ENCODE data around the gene PCDHGA7.
"Not testable (repeated sequence)": the region's sequence is repeated elsewhere in the genome, so short reads cannot be mapped to it uniquely, and the experiment has no call there.

Gene PCDHGA7

DNA sequence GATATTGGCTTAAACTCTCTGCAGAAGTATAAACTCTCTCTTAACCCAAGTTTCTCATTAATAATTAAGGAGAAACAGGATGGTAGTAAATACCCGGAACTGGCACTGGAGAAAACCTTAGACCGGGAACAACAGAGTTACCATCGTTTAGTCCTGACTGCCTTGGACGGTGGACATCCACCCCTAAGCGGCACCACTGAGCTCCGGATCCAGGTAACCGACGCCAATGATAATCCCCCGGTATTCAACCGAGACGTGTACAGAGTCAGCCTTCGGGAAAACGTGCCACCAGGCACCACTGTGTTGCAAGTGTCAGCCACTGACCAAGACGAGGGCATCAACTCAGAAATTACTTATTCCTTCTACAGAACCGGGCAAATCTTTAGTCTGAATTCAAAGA, 16.1 kb downstream of the PCDHGA7 start:
- no peak for DNase-seq (ENCODE audit: low read depth, low spot score)

DNA sequence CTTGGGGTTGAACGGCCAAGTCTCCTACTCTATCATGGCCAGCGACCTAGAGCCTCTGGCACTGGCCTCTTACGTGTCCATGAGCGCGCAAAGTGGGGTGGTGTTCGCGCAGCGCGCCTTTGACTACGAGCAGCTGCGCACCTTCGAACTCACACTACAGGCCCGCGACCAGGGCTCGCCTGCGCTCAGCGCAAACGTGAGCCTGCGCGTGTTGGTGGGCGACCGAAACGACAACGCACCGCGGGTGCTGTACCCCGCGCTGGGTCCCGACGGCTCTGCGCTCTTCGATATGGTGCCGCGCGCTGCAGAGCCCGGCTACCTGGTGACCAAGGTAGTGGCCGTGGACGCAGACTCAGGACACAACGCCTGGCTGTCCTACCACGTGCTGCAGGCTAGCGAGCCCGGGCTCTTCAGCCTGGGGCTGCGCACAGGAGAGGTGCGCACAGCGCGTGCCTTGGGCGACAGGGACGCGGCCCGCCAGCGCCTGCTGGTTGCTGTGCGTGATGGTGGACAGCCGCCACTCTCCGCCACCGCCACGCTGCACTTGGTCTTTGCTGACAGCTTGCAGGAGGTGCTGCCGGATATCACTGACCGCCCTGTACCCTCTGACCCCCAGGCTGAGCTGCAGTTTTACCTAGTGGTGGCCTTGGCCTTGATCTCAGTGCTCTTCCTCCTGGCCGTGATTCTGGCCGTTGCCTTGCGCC, 17.2 kb downstream of the PCDHGA7 start:
- DNase-seq (ENCODE audit: low read depth, low spot score) = no peak

DNA sequence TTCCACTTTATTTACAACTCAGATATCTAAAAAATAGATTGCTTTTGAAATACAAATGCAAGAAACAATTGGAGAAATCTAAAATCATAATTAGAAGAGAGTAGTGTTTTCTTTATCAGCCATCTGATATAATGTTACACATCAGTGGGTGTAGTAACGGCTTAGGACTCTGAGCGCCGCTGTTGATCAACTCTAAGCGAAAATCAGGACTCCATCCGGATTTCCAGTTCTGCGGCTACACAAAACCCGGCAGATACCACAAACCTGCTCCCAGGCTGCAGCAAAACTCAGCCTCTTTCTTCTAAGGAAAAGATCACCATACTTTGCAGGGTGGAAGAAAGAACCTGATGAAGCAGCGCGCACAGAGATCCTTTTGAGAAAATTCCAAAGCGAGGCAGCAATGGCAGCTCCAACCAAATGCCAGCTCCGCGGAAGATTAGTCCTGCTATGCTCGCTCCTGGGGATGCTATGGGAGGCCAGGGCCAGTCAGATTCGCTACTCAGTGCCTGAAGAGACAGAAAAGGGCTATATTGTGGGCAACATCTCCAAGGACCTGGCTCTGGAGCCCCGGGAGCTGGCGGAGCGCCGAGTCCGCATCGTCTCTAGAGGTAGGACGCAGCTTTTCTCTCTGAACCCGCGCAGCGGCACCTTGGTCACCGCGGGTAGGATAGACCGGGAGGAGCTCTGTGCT, 20.2 kb downstream of the PCDHGA7 start, which contains the start of gene PCDHGA9:
Gene PCDHGA9, plus strand, starts transcription at position 226 of the 691 bp plus-strand sequence. Its CDS starts 175 bp downstream, at position 401.
- DNase-seq (ENCODE audit: low read depth, low spot score) = peak; percentile 18

DNA sequence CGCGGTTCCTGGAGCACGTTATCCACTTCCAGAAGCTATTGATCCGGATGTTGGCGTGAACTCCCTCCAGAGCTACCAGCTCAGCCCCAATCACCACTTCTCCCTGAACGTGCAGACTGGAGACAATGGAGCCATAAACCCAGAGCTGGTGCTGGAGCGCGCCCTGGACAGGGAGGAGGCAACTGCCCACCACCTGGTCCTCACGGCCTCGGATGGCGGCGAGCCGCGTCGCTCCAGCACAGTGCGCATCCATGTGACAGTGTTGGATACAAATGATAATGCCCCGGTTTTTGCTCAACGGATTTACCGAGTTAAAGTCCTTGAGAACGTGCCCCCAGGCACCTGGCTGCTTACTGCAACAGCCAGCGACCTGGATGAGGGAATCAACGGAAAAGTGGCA, 20.8 kb downstream of the PCDHGA7 start:
- DNase-seq (ENCODE audit: low read depth, low spot score) = no peak

DNA sequence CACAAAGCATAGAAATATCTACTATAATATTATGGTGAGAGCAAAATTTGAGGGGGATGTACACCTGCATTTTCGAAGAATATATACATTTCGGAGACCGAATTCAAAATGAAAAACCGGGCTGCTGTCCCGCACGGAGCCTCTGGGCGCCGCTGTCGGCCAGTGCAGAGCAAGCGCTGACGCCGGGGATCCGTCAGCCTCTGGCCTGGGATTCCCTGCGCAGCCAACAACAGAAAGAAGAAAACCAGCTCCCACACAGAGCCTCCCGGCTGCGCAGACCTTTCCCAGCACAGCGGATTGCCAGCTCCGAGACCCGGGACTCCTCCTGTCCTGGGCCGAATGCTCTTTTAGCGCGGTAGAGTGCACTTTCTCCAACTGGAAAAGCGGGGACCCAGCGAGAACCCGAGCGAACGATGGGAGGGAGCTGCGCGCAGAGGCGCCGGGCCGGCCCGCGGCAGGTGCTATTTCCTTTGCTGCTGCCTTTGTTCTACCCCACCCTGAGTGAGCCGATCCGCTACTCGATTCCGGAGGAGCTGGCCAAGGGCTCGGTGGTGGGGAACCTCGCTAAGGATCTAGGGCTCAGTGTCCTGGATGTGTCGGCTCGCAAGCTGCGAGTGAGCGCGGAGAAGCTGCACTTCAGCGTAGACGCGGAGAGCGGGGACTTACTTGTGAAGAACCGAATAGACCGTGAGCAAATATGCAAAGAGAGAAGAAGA, 25.4 kb downstream of the PCDHGA7 start, which contains the start of gene PCDHGB6:
Gene PCDHGB6, plus strand, starts transcription at position 232 of the 716 bp plus-strand sequence. Its CDS starts 182 bp downstream, at position 414.
- DNase-seq (ENCODE audit: low read depth, low spot score) = peak; percentile 62

DNA sequence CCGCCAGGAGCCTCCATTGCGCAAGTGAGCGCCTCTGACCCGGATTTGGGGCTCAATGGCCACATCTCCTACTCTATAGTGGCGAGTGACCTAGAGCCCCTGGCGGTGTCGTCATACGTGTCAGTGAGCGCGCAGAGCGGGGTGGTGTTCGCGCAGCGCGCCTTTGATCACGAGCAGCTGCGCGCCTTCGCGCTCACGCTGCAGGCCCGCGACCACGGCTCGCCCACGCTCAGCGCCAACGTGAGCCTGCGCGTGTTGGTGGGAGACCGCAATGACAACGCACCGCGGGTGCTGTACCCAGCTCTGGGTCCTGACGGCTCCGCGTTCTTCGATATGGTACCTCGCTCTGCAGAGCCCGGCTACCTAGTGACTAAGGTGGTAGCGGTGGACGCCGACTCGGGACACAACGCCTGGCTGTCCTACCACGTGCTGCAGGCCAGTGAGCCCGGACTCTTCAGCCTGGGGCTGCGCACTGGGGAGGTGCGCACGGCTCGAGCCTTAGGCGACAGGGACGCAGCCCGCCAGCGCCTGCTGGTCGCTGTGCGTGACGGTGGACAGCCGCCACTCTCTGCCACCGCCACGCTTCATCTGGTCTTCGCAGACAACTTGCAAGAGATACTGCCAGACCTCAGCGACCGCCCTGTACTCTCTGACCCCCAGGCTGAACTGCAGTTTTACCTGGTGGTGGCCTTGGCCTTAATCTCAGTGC, 27.2 kb downstream of the PCDHGA7 start:
- DNase-seq (ENCODE audit: low read depth, low spot score) = no peak

DNA sequence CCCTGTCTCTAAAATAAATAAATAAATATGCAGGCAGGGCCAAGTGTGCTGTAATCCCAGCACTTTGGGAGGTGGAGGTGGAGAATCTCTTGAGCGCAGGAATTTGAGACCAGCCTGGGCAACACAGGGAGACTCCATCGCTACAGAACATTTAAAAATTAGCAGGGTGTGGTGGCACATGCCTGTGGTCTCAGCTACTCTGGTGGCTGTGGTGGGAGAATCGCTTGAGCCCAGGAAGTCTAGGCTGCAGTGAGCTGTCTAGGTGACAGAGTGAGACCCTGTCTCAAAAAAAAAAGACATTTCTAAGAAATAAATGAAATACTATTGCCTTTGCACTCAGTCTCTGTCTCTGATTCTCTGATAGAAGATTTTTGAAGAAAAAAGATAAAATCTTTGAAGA, 29.0 kb downstream of the PCDHGA7 start:
- DNase-seq (ENCODE audit: low read depth, low spot score) = no peak

DNA sequence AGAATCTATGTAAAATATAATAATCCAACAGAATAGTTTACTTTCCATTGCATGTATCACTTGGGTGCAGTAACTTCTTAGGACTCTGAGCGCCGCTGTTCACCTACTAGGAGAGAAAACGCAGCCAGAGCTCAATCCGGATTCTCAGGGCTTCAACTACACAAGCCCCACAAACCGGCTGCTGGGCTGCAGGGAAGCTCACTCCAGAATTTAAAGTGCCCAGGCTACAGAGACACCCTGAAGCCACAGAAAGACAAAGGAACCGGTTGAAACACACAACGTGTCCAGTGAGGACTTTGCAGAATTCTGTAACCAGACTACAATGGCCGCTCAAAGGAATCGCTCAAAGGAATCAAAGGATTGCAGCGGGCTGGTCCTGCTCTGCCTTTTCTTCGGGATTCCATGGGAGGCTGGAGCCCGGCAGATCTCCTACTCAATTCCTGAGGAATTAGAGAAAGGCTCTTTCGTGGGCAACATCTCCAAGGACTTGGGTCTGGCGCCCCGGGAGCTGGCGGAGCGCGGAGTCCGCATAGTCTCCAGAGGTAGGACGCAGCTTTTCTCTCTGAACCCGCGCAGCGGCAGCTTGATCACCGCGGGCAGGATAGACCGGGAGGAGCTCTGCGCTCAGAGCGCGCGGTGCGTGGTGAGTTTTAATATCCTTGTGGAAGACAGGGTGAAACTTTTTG, 30.5 kb downstream of the PCDHGA7 start, which contains the start of gene PCDHGA10:
Gene PCDHGA10, plus strand, starts transcription at position 134 of the 686 bp plus-strand sequence. Its CDS starts 189 bp downstream, at position 323.
- peak; percentile 70 for DNase-seq (ENCODE audit: low read depth, low spot score)

DNA sequence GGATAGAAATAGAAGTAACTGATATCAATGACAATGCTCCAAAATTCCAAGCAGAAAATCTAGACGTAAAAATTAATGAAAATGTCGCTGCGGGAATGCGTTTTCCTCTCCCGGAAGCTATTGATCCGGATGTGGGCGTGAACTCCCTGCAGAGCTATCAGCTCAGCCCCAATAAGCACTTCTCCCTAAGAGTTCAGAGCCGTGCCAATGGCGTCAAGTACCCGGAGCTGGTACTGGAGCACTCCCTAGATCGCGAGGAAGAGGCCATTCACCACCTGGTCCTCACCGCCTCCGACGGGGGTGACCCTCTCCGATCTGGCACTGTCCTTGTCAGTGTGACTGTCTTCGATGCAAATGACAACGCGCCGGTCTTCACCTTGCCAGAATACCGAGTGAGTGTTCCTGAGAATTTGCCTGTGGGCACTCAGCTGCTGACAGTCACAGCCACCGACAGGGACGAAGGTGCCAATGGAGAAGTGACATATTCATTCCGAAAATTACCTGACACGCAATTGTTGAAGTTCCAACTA, 31.1 kb downstream of the PCDHGA7 start:
- no peak for DNase-seq (ENCODE audit: low read depth, low spot score)

DNA sequence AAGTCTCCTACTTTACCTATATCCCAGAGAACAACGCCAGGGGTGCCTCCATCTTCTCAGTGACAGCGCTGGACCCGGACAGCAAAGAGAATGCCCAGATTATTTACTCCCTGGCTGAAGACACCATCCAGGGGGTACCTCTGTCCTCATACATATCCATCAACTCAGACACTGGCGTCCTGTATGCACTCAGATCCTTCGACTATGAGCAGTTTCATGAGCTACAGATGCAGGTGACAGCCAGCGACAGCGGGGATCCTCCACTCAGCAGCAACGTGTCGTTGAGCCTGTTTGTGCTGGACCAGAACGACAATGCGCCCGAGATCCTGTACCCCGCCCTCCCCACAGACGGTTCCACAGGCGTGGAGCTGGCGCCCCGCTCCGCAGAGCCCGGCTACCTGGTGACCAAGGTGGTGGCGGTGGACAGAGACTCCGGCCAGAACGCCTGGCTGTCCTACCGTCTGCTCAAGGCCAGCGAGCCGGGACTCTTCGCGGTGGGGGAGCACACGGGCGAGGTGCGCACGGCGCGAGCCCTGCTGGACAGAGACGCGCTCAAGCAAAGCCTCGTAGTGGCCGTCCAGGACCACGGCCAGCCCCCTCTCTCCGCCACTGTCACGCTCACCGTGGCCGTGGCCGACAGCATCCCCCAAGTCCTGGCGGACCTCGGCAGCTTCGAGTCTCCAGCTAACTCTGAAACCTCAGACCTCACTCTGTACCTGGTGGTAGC, 32.2 kb downstream of the PCDHGA7 start:
- DNase-seq (ENCODE audit: low read depth, low spot score) = not testable (repeated sequence)

DNA sequence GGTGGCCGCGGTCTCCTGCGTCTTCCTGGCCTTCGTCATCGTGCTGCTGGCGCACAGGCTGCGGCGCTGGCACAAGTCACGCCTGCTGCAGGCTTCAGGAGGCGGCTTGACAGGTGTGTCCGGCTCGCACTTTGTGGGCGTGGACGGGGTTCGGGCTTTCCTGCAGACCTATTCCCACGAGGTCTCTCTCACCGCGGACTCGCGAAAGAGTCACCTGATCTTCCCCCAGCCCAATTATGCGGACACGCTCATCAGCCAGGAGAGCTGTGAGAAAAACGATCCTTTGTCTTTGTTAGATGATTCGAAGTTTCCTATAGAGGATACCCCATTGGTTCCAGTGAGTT, 32.7 kb downstream of the PCDHGA7 start:
- not testable (repeated sequence) for DNase-seq (ENCODE audit: low read depth, low spot score)

DNA sequence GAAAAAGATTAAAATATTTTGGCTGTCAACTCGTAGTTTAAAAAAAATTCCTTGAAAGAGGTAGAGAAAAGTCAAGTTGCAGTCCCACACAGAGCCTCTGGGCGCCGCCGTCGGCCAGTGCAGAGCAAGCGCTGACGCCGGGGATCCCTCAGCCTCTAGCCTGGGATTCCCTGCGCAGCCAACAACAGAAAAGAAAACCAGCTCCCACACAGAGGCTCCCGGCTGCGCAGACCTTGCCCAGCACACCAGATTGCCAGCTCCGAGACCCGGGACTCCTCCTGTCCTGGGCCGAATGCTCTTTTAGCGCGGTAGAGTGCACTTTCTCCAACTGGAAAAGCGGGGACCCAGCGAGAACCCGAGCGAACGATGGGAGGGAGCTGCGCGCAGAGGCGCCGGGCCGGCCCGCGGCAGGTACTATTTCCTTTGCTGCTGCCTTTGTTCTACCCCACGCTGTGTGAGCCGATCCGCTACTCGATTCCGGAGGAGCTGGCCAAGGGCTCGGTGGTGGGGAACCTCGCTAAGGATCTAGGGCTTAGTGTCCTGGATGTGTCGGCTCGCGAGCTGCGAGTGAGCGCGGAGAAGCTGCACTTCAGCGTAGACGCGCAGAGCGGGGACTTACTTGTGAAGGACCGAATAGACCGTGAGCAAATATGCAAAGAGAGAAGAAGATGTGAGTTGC, 35.1 kb downstream of the PCDHGA7 start, which contains the start of gene PCDHGB7:
Gene PCDHGB7, plus strand, starts transcription at position 184 of the 679 bp plus-strand sequence. Its CDS starts 183 bp downstream, at position 367.
- DNase-seq (ENCODE audit: low read depth, low spot score) = peak; percentile 91

DNA sequence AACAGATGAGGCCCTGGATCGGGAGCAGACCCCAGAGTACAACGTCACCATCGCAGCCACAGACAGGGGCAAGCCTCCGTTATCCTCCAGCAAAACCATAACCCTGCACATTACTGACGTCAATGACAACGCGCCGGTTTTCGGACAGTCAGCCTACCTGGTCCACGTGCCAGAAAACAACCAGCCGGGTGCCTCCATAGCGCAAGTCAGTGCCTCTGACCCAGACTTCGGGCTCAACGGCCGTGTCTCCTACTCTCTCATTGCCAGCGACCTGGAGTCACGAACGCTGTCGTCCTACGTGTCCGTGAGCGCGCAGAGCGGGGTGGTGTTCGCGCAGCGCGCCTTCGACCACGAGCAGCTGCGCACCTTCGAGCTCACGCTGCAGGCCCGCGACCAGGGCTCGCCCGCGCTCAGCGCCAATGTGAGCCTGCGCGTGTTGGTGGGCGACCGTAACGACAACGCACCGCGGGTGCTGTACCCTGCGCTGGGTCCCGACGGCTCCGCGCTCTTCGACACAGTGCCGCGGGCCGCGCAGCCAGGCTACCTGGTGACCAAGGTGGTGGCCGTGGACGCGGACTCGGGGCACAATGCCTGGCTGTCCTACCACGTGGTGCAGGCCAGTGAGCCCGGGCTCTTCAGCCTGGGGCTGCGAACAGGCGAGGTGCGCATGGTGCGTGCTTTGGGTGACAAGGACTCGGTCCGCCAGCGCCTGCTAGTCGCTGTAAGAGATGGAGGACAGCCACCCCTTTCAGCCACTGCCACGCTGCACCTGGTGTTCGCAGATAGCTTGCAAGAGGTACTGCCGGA, 36.7 kb downstream of the PCDHGA7 start:
- DNase-seq (ENCODE audit: low read depth, low spot score) = no peak

DNA sequence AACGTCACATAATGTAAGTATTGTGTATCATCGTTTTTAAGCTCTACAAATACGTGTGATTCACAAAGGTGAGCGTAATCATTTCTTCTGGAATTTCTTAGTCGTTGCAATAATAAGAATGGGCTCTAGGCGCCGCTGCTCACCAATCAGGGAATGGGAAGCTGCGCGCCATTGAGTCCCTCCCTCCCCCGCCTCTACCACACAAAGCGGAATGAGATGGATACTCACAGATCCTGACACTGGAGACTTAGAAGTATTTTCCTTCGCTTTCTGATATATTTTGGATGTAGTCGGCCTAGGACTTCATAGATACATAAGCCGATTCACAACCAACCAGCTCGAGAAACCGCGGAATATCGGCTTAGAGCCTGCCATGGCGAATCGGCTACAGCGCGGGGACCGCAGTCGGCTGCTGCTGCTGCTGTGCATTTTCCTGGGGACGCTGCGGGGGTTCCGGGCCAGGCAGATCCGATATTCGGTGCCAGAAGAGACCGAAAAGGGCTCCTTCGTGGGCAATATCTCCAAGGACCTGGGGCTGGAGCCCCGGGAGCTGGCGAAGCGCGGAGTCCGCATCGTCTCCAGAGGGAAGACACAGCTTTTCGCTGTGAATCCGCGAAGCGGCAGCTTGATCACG, 38.4 kb downstream of the PCDHGA7 start, which contains the start of gene PCDHGA11:
Gene PCDHGA11, plus strand, starts transcription at position 197 of the 634 bp plus-strand sequence. Its CDS starts 177 bp downstream, at position 374.
- DNase-seq (ENCODE audit: low read depth, low spot score) = peak; percentile 69

DNA sequence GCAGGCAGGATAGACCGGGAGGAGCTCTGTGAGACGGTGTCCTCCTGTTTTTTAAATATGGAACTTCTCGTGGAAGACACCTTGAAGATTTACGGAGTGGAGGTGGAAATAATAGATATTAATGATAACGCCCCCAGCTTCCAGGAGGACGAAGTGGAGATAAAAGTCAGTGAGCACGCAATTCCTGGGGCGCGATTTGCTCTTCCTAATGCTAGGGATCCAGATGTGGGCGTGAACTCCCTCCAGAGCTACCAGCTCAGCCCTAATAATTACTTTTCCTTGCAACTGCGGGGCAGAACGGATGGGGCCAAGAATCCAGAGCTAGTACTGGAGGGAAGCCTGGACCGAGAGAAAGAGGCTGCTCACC, 38.9 kb downstream of the PCDHGA7 start:
- no peak for DNase-seq (ENCODE audit: low read depth, low spot score)

DNA sequence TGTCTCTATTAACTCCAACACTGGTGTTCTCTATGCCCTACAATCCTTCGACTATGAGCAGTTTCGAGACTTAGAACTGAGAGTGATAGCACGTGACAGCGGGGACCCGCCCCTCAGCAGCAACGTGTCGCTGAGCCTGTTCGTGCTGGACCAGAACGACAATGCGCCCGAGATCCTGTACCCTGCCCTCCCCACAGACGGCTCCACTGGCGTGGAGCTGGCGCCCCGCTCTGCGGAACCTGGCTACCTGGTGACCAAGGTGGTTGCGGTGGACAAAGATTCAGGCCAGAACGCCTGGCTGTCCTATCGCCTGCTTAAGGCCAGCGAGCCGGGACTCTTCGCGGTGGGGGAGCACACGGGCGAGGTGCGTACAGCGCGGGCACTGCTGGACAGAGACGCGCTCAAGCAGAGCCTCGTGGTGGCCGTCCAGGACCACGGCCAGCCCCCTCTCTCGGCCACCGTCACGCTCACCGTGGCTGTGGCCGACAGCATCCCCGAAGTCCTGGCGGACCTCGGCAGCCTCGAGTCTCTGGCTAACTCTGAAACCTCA, 40.3 kb downstream of the PCDHGA7 start:
- no peak for DNase-seq (ENCODE audit: low read depth, low spot score)

DNA sequence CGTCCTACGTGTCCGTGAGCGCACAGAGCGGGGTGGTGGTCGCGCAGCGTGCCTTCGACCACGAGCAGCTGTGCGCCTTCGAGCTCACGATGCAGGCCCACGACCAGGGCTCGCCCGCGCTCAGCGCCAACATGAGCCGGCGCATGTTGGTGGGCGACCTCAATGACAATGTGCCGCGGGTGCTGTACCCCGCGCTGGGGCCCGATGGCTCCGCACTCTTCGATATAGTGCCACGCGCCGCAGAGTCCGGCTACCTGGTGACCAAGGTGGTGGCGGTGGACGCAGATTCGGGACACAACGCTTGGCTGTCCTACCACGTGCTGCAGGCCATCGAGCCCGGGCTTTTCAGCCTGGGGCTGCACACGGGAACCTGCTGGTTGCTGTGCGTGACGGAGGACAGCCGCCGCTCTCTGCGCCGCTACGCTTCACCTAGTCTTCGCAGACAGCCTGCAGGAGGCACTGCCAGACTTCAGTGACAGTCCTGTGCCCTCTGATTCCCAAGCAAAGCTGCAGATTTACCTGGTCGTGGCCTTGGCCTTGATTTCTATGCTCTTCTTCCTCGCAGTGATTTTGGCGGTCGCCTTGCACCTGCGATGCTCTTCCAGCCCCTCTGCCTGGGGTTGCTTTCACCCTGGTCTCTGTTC, 45.4 kb downstream of the PCDHGA7 start:
- no peak for DNase-seq (ENCODE audit: low read depth, low spot score)

Data from astrocyte of the hippocampus (primary cell).